Hypothalamus (tissue), 51 donors: ENCODE data around the gene ANKRD7.
"Not testable (repeated sequence)": the region's sequence is repeated elsewhere in the genome, so short reads cannot be mapped to it uniquely, and the experiment has no call there.

ENCODE experiments used
- DNase-seq, 51 donors: peaks; one replicate each; lab custom pipeline; 2025; lab: John Stamatoyannopoulos, UW

The ANKRD7 gene

GRCh38 chr7:118232837-118233236 is 8.3 kb downstream of the ANKRD7 start:
- DNase-seq: no peak

DNA sequence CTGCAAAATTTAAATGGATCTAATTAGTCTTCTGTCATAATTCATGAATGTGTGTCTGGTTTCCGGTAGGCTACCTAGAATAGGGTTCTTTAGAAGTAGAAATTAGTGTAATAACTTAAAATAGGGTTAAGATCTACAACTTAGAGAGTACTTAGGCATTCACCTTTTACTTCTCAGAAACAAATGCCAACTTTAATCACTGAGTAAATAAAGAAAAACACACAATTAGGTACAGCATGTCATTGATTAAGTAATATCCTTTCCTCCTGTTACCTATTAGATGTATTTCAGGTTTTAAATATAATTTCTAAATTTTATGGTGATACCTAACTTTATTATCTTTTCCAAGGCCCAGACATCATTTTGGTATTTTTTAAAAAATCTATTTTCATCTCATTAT is 9.3 kb downstream of the ANKRD7 start:
- DNase-seq: no peak

DNA sequence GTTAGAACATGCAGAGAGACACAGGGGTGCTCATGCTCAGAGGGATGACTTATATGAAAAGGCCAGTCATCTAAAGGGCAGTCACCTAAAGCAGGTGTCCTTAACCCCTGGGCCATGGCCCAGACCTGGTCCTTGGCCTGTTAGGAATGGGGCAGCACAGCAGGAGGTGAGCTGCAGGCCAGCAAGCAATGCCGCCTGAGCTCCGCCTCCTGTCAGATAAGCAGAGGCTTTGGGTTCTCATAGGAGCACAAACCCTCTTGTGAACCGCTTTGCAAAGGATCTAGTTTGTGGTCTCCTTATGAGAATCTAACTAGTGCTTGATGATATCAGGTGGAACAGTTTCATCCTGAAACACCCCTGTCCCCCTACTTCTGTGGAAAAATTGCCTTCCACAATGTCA is 14.5 kb downstream of the ANKRD7 start:
- DNase-seq: no peak

DNA sequence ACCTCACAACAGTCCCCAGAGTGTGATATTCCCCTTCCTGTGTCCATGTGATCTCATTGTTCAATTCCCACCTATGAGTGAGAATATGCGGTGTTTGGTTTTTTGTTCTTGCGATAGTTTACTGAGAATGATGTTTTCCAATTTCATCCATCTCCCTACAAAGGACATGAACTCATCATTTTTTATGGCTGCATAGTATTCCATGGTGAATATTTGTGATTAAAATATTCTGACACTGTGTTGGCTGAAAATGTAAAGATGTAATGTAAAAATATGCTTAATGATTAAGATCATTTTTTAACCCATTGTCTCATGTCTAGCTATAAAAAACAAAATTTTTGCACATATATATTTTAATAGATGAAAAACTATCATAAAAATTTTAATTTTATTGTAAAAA is 15.8 kb downstream of the ANKRD7 start:
- DNase-seq: not testable (repeated sequence)

GRCh38 chr7:118243695-118244094 is 19.2 kb downstream of the ANKRD7 start:
- no peak for DNase-seq

DNA sequence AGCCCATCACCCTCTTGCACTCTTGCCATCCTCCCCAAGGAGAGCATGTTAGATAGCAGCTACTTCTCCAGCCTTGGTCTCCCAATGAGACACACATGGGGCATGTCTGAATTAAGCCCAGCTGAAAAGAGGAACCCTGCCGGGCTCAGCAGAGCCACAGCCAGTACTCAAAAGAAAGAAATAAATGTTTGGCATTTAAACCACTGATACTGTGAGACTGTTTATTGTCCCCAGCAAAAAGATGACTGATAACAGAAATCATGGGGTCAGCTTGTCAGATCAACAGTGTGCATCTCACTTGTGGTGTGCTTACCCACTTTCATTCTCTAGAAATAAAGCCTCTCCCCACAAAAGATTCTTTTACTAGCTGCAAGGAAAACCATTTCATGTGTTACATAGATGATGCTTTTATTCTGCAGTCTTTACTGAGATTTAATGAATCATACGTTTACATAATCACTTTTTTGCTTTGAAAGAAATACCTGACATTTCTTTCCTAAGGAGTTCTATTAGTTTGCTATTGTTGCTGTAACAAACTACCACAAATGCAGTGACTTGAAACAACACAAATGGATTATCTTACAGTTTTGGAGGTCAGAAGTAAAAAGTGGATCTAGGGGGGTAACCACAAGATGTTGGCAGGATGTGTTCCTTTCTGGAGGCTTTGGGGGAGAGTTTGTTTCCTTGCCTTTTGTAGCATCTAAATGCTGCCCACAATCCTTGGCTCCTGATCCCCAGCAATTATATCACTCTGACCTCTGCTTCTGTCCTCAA is 20.9 kb downstream of the ANKRD7 start:
- no peak for DNase-seq

DNA sequence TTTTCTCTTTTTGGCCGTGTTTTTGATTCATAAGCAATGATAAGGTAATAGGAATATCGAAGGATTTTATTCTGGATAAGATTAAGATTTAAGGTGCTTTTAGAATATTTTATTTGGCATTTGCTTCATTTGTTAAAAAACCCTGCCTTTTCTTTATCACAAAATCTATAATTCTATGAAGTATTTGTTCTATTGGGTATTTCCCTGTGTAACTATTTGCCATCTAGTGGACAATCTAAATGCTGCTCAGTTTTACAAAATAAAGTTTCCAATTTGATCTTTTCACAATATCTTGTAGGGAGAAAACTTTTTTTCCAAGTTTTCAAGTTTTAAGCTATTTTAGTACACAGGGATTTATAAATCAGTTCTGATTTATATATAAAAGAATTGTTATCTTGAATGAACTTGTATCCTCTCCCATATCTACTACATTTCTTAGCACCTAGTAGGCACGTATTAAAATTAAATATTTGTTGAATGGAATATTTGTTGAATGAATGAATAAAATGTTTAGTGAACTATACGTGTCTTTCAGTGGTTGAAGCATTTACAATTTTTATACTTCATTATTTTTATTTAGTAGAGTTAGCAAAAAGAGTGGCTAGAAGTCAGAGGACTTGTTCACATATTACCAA is 26.5 kb downstream of the ANKRD7 start:
- DNase-seq: no peak

- DNase-seq: no peak
Observed at GRCh38 chr7:118252087-118252486, 27.6 kb downstream of the ANKRD7 start.

DNA sequence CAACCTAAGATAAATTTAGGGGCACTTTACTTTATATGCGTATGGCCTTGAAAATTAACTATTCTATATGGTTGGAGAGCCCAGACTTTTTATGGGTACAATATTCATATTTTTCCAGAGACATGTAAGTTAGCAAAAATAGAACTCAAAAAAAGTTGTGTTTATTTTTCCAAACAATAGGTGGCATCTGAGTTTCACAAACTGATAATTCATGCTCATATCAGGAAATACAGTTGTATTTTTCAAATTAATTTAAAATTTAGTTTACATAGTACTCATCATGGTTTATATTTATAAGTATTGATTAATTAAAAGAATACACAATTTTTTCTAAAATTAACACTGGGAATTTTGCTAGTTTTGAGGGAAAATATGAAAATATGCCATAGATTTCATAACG is 34.6 kb downstream of the ANKRD7 start:
- DNase-seq: no peak

GRCh38 chr7:118264836-118265235 is 40.3 kb downstream of the ANKRD7 start:
- no peak for DNase-seq

GRCh38 chr7:118280319-118281012 is 56.0 kb downstream of the ANKRD7 start:
- DNase-seq: no peak

DNA sequence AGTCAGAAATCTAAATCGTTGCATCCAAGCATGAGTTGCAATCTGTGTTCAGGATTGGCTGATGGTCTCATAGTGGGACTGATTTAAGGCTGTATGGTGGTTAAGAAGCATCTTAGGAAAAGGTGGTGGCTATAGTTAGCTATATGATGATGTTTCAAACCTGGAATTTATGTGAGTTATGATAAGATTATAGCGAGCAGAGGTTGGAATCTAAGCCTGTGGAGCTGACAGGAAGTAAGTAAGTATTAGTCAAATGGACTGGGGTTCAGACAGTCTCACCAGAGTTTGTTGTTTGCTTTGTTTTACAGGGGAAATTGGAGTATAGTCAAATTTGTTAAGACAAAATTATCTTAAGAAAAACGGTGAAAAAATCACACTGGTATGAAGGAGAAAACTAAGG is 56.7 kb downstream of the ANKRD7 start:
- DNase-seq: no peak

- no peak for DNase-seq
Observed at GRCh38 chr7:118285358-118285757, 60.9 kb downstream of the ANKRD7 start.

GRCh38 chr7:118286131-118286530 is 61.6 kb downstream of the ANKRD7 start:
- DNase-seq: no peak

DNA sequence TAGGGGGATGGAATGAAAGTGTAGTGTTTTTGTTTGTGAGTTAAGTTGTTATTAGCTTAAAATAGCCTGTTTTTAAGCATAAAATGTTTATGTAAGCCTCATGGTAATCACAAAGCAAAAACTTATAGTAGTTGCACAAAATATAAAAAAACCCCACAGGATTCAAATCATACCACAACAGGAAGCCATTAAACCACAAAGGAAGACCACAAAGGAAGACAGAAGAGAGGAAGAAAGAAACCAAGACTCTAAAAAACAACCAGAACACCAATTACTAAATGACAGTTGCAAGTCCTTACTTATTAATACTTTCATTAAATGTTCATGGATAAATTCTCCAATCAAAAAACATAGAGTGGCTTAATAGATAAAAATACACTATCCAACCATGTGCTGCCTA is 63.6 kb downstream of the ANKRD7 start:
- DNase-seq: no peak

DNA sequence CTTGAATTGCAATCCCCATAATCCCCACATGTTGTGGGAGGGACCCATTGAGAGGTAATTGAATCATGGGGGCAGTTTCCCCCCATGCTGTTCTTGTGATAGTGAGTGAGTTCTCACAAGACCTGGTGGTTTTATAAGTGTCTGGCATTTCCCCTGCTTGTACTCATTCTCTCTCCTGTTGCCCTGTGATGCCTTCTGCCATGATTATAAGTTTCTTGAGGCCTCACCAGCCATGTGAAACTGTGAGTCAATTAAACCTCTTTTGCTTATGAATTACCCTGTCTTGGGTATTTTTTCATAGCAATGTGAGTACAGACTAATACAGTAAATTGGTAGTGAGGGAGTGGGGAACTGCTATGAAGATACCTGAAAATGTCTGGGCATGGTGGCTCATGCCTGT is 65.0 kb downstream of the ANKRD7 start:
- no peak for DNase-seq
